ENCODE data around the gene ALG14.

GRCh38 chr1:95069710-95070093 lies 3.0 kb downstream of the ALG14 start:
- TF ChIP-seq LEF1 (IDR thresholded peaks at IDR 0.05; ENCODE audit: borderline replicate concordance) (no peak), PKNOX1 (IDR thresholded peaks at IDR 0.05) (no peak), ELF4 (IDR thresholded peaks at IDR 0.05) (no peak), BHLHE40 (IDR thresholded peaks at IDR 0.05; ENCODE audit: borderline replicate concordance) (no peak), NFRKB (IDR thresholded peaks at IDR 0.05) (no peak), FOXM1 (IDR thresholded peaks at IDR 0.05; ENCODE audit: borderline replicate concordance) (no peak), ZNF384 (IDR thresholded peaks at IDR 0.05) (no peak), FOXK2 (IDR thresholded peaks at IDR 0.05) (no peak), SP1 (IDR thresholded peaks at IDR 0.05) (no peak), SUZ12 (IDR thresholded peaks at IDR 0.05) (no peak)
